Purkinje cell (primary cell): ENCODE measurements around the gene KCNJ5. TPM values are rescaled to one million over a fixed set of nuclear protein-coding genes. Genes with fewer than 3 reads are reported as not detected.

ENCODE experiments used
- polyA plus RNA-seq: library from polyadenylated mRNA; unstranded; fragments of >200 nt; fragmentation: Nextera tagmentation; gene quantifications from 2 replicates; pipeline ENCODE4 v1.2.1, GENCODE V29; 2014

The KCNJ5 gene
- not detected in 2 replicates for polyA plus RNA-seq

DNA sequence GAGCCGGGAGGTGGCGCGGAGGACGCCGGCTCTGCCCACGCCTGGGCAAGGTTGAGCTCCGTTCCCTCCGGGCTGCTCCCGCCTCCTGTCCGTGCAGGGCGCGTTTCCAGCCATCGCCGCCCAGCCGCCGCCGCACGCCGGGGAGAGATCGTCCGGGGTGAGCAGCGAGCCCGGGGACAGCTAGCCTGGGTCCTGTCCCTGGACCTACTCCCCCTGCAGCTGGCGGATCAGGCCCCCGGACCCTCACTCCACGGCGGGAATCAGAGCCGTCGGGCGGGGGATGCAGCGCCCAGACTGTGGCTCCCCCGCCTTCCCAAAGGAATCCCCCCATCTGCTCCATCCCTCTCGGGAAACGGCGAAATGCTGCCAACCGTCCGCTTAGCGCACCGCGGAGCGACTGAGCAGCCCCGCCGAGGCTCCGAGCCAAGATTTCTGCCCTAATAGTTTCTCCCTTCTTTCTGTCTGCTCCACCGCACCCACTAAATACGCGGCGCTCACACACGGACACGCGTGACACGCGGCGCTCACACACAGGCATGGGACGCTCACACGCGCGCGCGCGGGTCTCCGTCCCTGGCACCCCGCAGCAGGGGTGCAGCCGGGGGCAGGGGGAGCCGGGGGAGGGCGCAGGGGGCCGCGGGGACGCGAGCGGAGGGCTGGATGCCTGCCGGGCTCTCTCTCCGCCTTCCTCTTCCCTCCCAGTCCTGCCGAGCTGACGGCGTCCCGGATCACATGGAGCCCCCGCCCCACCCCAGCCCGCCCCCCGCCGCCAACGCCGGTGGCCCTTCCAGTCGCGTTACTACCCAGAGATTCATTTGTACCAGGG is at the start of gene KCNJ5:
TSS of gene KCNJ5 (plus strand) at position 814 of the 826 bp plus-strand sequence. CDS start 19,918 bp downstream, outside the sequence.

DNA sequence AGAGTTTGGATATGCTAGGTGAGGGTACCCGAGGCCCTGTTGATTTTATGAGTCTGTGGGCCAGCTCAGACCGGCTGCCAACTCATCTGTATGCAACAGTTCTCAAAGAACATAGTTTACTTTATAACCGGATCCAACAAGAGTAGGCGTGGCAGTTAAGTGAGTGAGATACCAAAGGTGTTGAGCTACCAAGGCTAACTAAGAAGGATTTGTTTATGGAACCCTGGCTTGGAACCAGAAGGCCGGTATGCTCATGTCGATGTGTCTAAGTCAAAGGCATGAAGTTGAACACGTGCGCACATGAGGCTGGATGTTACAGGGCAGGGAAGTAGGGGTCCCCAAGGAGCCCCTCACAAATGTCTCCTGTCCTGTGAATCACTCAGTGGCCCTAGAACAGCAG is 23.9 kb upstream of the KCNJ5 start, which contains the start of gene KCNJ1:
TSS of gene KCNJ1 (minus strand) at position 20 of the 400 bp plus-strand sequence. CDS start 27,053 bp downstream, outside the sequence.

DNA sequence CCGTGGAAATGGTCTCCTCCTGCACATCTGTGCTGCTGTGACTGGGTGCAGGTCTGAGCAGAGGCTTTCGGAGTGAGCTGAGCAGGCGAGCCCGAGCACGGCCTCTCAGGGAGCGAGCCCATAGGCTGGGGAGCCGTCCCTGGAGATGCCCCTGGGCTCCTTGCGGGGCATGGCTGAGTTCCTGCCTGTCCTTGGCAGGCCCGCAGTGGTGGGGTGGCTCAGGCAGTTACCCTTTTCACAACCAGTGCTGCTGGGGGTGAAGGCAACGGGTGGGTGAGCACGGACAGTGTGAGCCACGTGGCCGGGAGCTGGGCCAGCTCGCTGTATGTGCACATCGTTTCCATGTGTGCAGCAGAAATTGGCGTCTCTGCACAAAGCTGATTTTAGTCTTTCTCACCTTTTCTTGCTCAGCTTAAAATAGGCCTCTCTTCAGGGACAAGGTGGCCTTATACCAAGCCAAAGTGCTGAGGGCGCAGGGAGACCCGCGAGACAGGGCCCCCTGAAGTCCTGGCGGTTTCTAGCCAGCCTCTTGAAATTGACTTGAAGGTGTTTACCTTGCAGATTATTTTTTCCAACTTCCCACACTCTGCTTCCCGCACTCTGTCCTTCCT is 51.8 kb downstream of the KCNJ5 start, which contains the start of gene TP53AIP1:
TSS of gene TP53AIP1 (minus strand) at position 55 of the 611 bp plus-strand sequence. CDS start 5,053 bp downstream, outside the sequence.

Other genes with a start within 250 kb of the KCNJ5 start
- gene FLI1, start 197.3 kb upstream of the KCNJ5 start, polyA plus RNA-seq, result 1.1 TPM in 1 of 2 replicates, not detected in the other
- 2.6 and 4.3 TPM in 2 replicates for gene KCNJ1, start 24.1 kb upstream of the KCNJ5 start, polyA plus RNA-seq
- gene TP53AIP1, start 51.5 kb downstream of the KCNJ5 start, polyA plus RNA-seq, result 10.9 and 14.3 TPM in 2 replicates